Measurements from ENCODE around the gene DNM3. TPM values are rescaled to one million over a fixed set of nuclear protein-coding genes. Genes with fewer than 3 reads are reported as not detected.
A peak's percentile ranks its signal among the peaks of the same experiment; 100 is the strongest.

DNM3 gene
- total and polyA plus RNA-seq, 9 donors: 3.1 to 6.5 (median 4.4) TPM

DNA sequence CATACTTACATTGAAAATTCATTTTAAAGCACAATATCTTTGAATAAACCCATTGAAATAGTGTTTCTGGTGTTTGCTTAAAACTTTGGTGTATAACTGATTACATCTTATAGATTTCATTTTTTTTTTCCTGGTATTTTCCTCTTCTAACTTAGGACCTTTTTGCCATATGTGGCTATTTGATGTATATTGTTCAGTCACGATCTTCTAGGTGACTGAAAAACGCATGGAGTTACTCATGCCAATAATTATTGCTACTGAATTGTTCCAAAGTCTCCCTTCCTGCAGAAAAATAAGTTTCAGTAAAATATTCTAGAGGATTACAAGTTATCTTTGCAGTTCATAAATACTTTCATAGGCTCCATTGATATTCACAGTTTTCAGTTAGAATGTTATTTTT is 556.3 kb downstream of the DNM3 start:
- H3K9me3 ChIP-seq: no peaks in the 10 kb centered on the region
- no peak overlapping the region for H3K4me3 ChIP-seq
- no peak overlapping the region for H3K27ac ChIP-seq
- H3K27me3 ChIP-seq: no peaks in the 10 kb centered on the region
- DNase-seq: no peak
- H3K4me1 ChIP-seq (ENCODE audit: insufficient read depth): no peaks in the 10 kb centered on the region
- no peak for TF ChIP-seq POLR2A (IDR thresholded peaks at IDR 0.05)
- TF ChIP-seq CTCF (IDR thresholded peaks at IDR 0.05): no peak
- no peak for TF ChIP-seq EP300 (IDR thresholded peaks at IDR 0.05)
- H3K36me3 ChIP-seq: no peaks in the 10 kb centered on the region
- intact Hi-C loops (cut with DNase I): loop anchor here in 2 of 4 donors (2.0 to 10.0 kb wide), 3 partner anchors 113 to 357 kb away; no protein-coding TSS in a partner anchor
- 79 to 94% (median 94%) methylated on average over 2 of the region's 2 CpGs for WGBS, 3 donors

- intact Hi-C loops (cut with DNase I): loop anchor here in 2 of 4 donors (2.0 to 10.0 kb wide), 3 partner anchors 113 to 357 kb away; no protein-coding TSS in a partner anchor
- no peak overlapping the region for H3K4me3 ChIP-seq
- TF ChIP-seq EP300 (IDR thresholded peaks at IDR 0.05) (no peak), CTCF (IDR thresholded peaks at IDR 0.05) (no peak), POLR2A (IDR thresholded peaks at IDR 0.05) (no peak)
- H3K27me3 ChIP-seq: no peaks in the 10 kb centered on the region
- H3K27ac ChIP-seq: no peak overlapping the region
- H3K4me1 ChIP-seq (ENCODE audit: insufficient read depth): peaks cover 3% of the 10 kb centered on the region
- WGBS, 3 donors: 29 to 46% (median 40%) methylated on average over 2 of the region's 2 CpGs
- H3K36me3 ChIP-seq: no peaks in the 10 kb centered on the region
- peak in 1 of 5 donors; percentile 30 for DNase-seq
- H3K9me3 ChIP-seq: no peaks in the 10 kb centered on the region
Observed at GRCh38 chr1:172398193-172398592, 556.9 kb downstream of the DNM3 start.

DNA sequence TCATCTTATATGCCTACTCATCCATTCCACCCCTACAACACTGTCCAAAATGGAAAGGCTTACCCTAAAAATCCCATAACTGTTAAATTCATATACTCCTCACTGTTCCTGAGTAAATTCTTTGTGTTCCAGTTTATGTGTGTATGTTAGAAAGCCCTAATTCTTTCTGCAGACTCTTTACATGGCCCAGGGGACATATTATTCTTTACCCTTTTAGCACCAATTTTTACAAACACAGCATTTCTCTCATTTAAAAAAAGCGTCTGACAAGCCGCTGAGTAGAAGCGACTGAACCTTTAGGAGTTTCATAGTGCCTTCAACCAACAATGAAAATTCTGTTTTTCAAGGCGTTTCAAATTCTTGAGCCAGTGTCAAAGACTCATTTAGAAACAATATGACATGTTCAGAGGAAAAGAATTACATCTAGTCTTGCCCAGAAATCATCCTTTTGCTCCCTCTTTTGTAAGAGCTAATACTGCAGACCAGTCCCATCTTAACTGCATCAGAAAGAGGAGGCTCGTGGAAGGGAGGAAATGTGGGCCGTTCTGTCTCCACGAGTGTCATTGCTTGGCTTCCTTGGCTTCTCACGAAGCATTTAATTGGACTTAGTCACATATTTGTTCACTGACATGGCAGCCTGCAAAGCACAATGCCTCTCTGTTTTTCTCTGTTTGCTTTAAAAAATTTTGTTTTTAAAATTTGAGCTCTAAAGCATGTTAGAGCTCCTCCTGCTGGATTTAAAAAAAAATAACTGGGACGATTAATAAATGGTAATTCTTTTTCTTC is 557.9 kb downstream of the DNM3 start:
- intact Hi-C loops (cut with DNase I): loop anchor here in 2 of 4 donors (2.0 to 10.0 kb wide), 3 partner anchors 114 to 358 kb away; no protein-coding TSS in a partner anchor

More for the DNA sequence above, 557.9 kb downstream of the DNM3 start:
- TF ChIP-seq CTCF (IDR thresholded peaks at IDR 0.05): peak; percentile 43 to 64 (median 60)
- TF ChIP-seq POLR2A (IDR thresholded peaks at IDR 0.05): no peak
- Histone ChIP-seq H3K4me3 (peak overlapping the region; percentile 6), H3K27ac (peak overlapping the region in 1 of 2 donors; percentile 65), H3K9me3 (no peaks in the 10 kb centered on the region), H3K36me3 (no peaks in the 10 kb centered on the region), H3K27me3 (no peaks in the 10 kb centered on the region), H3K4me1 (ENCODE audit: insufficient read depth) (peaks cover 3% of the 10 kb centered on the region)
- 16 to 27% (median 24%) methylated on average over 9 of the region's 9 CpGs for WGBS, 3 donors
- peak in 4 of 5 donors; percentile 47 to 78 (median 49) for DNase-seq
